ENCODE measurements around the gene FHL2.

GRCh38 chr2:105388971-105389381, 9.9 kb downstream of the FHL2 start:
- TF ChIP-seq CTCF (conservative IDR thresholded peaks at IDR 0.05) (no peak), EZH2 (IDR thresholded peaks at IDR 0.05; ENCODE audit: low read depth) (no peak)
